HepG2 (cell line): Measurements from ENCODE around the gene KCNK5. TPM values are rescaled to one million over a fixed set of nuclear protein-coding genes. Genes with fewer than 3 reads are reported as not detected.

ENCODE experiments used
- ATAC-seq: fragments of 200-7000 bp; cut with Tn5 transposase; 3 replicates; pipeline ENCODE4 v1.9.1; 2020; ENCODE audit warnings: mild to moderate bottlenecking, moderate library complexity
- BruUV-seq: library from RNA; stranded (reverse); fragments of 400-500 nt; replicated peaks from 2 replicates; lab custom pipeline; 2021; lab: Mats Ljungman, UMichigan
- CTCF ChIA-PET: fragments of 300-600 bp; formaldehyde crosslinking; extraction: SDS; loops from one replicate; lab custom pipeline; 2021; ENCODE audit warnings: low total read pairs, inconsistent platforms, low intra/inter-chr PET ratio; lab: Yijun Ruan, JAX
- POLR2A ChIA-PET: fragments of 350-600 bp; sonication (Branson Sonifier 250); formaldehyde crosslinking; loops from one replicate; lab custom pipeline; 2020; ENCODE audit warnings: antibody characterized with exemption, inconsistent platforms; lab: Yijun Ruan, JAX
- DNase-seq: peaks from one replicate; pipeline ENCODE4 v3.0.0-alpha.2; 2015; ENCODE audit warnings: low spot score
- FAIRE-seq: peaks from 3 replicates; lab custom pipeline; 2011; peaks lifted over from hg19 to GRCh38; lab: Jason Lieb, UNC
- H2AFZ ChIP-seq: one replicate; pipeline ENCODE4 v1.6.1; 2011; ENCODE audit warnings: low read length, inconsistent platforms
- H3K27ac ChIP-seq: fragments of 300-600 bp; 3 replicates; pipeline ENCODE4 v1.8.0; 2011; ENCODE audit warnings: mixed run types, mild to moderate bottlenecking, mixed read lengths, low read length, inconsistent platforms; ENCODE audit not compliant: insufficient read depth; ENCODE audit errors: extremely low read length
- H3K27me3 ChIP-seq, 2 experiments: fragments of 200-600 bp in 1 of 2; 2 replicates in 1 of 2; 3 replicates in 1 of 2; pipeline versions ENCODE4 v1.6.0 to v1.8.0; 2011; ENCODE audit warnings: low read length in 2 of 2, mild to moderate bottlenecking in 2 of 2, moderate library complexity in 2 of 2, inconsistent platforms in 1 of 2; ENCODE audit not compliant: insufficient read depth in 2 of 2, control insufficient read depth in 1 of 2
- H3K36me3 ChIP-seq, 2 experiments: fragments of 200-600 bp in 1 of 2; replicated peaks in 1 of 2; 2 replicates in 1 of 2; 3 replicates in 1 of 2; pipeline versions ENCODE4 v1.5.1 to v1.8.0; 2011; ENCODE audit warnings: low read length in 2 of 2, inconsistent platforms in 1 of 2; ENCODE audit not compliant: insufficient read depth in 2 of 2, control insufficient read depth in 1 of 2
- H3K4me1 ChIP-seq: 2 replicates; pipeline ENCODE4 v1.5.1; 2012; ENCODE audit warnings: low read length, inconsistent platforms; ENCODE audit not compliant: insufficient read depth
- H3K4me2 ChIP-seq: 2 replicates; pipeline ENCODE4 v1.6.0; 2011; ENCODE audit warnings: low read depth, low read length, inconsistent platforms
- H3K4me3 ChIP-seq, 3 experiments: fragments of 200-600 bp in 1 of 3; sonication (generic), shearing (Covaris generic) in 1 of 3; replicated peaks in 1 of 3; 2 replicates each; pipeline ENCODE4 v1.5.1; 2011 to 2016; ENCODE audit warnings: low read length in 3 of 3, inconsistent platforms in 2 of 3, low read depth in 2 of 3, mild to moderate bottlenecking in 2 of 3, control low read depth in 1 of 3, mixed read lengths in 1 of 3; ENCODE audit not compliant: insufficient read depth in 1 of 3
- H3K79me2 ChIP-seq: one replicate; pipeline ENCODE4 v1.6.1; 2011; ENCODE audit warnings: low read length, inconsistent platforms; ENCODE audit not compliant: insufficient read depth
- H3K9ac ChIP-seq: 2 replicates; pipeline ENCODE4 v1.6.0; 2011; ENCODE audit warnings: mild to moderate bottlenecking, low read depth, low read length, inconsistent platforms; ENCODE audit not compliant: insufficient read depth
- H3K9me3 ChIP-seq: 2 replicates; pipeline ENCODE4 v1.5.1; 2012; ENCODE audit warnings: mild to moderate bottlenecking, low read length
- H4K20me1 ChIP-seq: 2 replicates; pipeline ENCODE4 v1.6.0; 2011; ENCODE audit warnings: inconsistent platforms, mild to moderate bottlenecking, low read length, moderate library complexity; ENCODE audit not compliant: insufficient read depth
- AHR ChIP-seq: IDR thresholded peaks from 2 replicates; pipeline ENCODE4 v1.6.1; 2018; ENCODE audit warnings: missing genetic modification reagents, missing compliant biosample characterization
- KMT2B ChIP-seq: IDR thresholded peaks from 2 replicates; pipeline ENCODE4 v1.6.1; 2016; ENCODE audit warnings: missing genetic modification reagents, missing compliant biosample characterization
- NFYB ChIP-seq: sonication (generic); formaldehyde crosslinking; IDR thresholded peaks from 2 replicates; pipeline ENCODE4 v1.4.0; 2020; ENCODE audit warnings: missing genetic modification reagents
- NRL ChIP-seq: sonication (generic); formaldehyde crosslinking; IDR thresholded peaks from 2 replicates; pipeline ENCODE4 v1.5.0; 2020; ENCODE audit warnings: missing genetic modification reagents, mild to moderate bottlenecking, moderate library complexity, borderline replicate concordance
- PCBP1 ChIP-seq: fragments of 200-400 bp; formaldehyde crosslinking; IDR thresholded peaks from 2 replicates; pipeline ENCODE4 v1.6.1; 2017; ENCODE audit warnings: mild to moderate bottlenecking, low read depth, low read length, borderline replicate concordance
- PHF8 ChIP-seq: sonication (generic); formaldehyde crosslinking; IDR thresholded peaks from 2 replicates; pipeline ENCODE4 v1.5.0; 2020; ENCODE audit warnings: missing genetic modification reagents
- REXO4 ChIP-seq: sonication (generic); formaldehyde crosslinking; IDR thresholded peaks from 2 replicates; pipeline ENCODE4 v1.8.0; 2022; ENCODE audit warnings: missing genetic modification reagents, mild to moderate bottlenecking, borderline replicate concordance
- TBX2 ChIP-seq: sonication (generic); formaldehyde crosslinking; IDR thresholded peaks from 2 replicates; pipeline ENCODE4 v1.5.0; 2020; ENCODE audit warnings: missing genetic modification reagents, mild to moderate bottlenecking, borderline replicate concordance
- ZNF143 ChIP-seq: sonication (generic); formaldehyde crosslinking; IDR thresholded peaks from 2 replicates; pipeline ENCODE4 v1.4.0; 2020; ENCODE audit warnings: missing genetic modification reagents
- ZNF205 ChIP-seq: IDR thresholded peaks from 2 replicates; pipeline ENCODE4 v1.6.1; 2018; ENCODE audit warnings: missing biosample characterization, missing genetic modification reagents
- ZNF207 ChIP-seq: fragments of 450-650 bp; IDR thresholded peaks from 2 replicates; pipeline ENCODE4 v1.6.1; 2016; ENCODE audit warnings: antibody characterized with exemption, borderline replicate concordance
- ZNF382 ChIP-seq: sonication (generic); formaldehyde crosslinking; IDR thresholded peaks from 2 replicates; pipeline ENCODE4 v1.5.0; 2020; ENCODE audit warnings: missing genetic modification reagents, mild to moderate bottlenecking, borderline replicate concordance
- ZNF562 ChIP-seq: sonication (generic); formaldehyde crosslinking; IDR thresholded peaks from 2 replicates; pipeline ENCODE4 v1.8.0; 2022; ENCODE audit warnings: missing genetic modification reagents, borderline replicate concordance
- ZNF766 ChIP-seq: sonication (generic); formaldehyde crosslinking; IDR thresholded peaks from 2 replicates; pipeline ENCODE4 v1.5.0; 2020; ENCODE audit warnings: missing genetic modification reagents, borderline replicate concordance
- ZSCAN20 ChIP-seq: sonication (generic); formaldehyde crosslinking; IDR thresholded peaks from 2 replicates; pipeline ENCODE4 v1.4.0; 2020; ENCODE audit warnings: missing genetic modification reagents, mild to moderate bottlenecking, borderline replicate concordance
- WGBS: methylation state at CpG from one replicate; pipeline ENCODE4 v1.1.6; 2017; ENCODE audit warnings: low lambda C conversion rate; 5-methylcytosine and 5-hydroxymethylcytosine counted together
- in situ Hi-C: cut with HindIII; loops from 2 replicates; pipeline ENCODE4 v1.10.0; 2017; ENCODE audit warnings: low pct_unique_long_range_greater_than_20kb; ENCODE audit not compliant: extremely low pct_ligation_motif_present
- intact Hi-C: fragments of 100-400 bp; cut with micrococcal nuclease; formaldehyde crosslinking; loops from one replicate; pipeline ENCODE4 v1.10.0; 2022; ENCODE audit not compliant: unreplicated experiment
- polyA plus RNA-seq, 8 experiments: library from polyadenylated mRNA; depleted of rRNA in 3 of 8; stranded (reverse) in 7 of 8; unstranded in 1 of 8; fragments of >200 nt; fragmentation: Illumina TruSeq in 4 of 8; extraction: Trizol in 4 of 8; gene quantifications; 2 replicates each; pipeline versions ENCODE4 v1.2.1 to v1.2.3, GENCODE V29; 2011 to 2016; ENCODE audit warnings: low read depth in 4 of 8, missing spikeins in 1 of 8, mixed read lengths in 1 of 8; ENCODE audit not compliant: insufficient read depth in 1 of 8
- total RNA-seq, 5 experiments: library from RNA; depleted of rRNA; stranded (reverse); fragments of >200 nt; fragmentation: Illumina TruSeq; extraction: Trizol; gene quantifications; 2 replicates each; pipeline ENCODE4 v1.2.3, GENCODE V29; 2016; ENCODE audit warnings: low read depth in 1 of 5
- TF ChIP-seq, protein P1 (sequence below): sonication (generic); formaldehyde crosslinking; IDR thresholded peaks from 2 replicates; pipeline ENCODE4 v1.4.0; 2020; ENCODE audit warnings: low read depth, missing genetic modification reagents
- TF ChIP-seq, protein P2 (sequence below): IDR thresholded peaks from 2 replicates; pipeline ENCODE4 v1.6.1; 2016; ENCODE audit warnings: mild to moderate bottlenecking
- TF ChIP-seq, protein P3 (sequence below): sonication (generic); formaldehyde crosslinking; IDR thresholded peaks from 2 replicates; pipeline ENCODE4 v1.4.0; 2020; ENCODE audit warnings: missing genetic modification reagents
- TF ChIP-seq, protein P4 (sequence below): sonication (generic); formaldehyde crosslinking; IDR thresholded peaks from 2 replicates; pipeline ENCODE4 v1.5.1; 2020; ENCODE audit warnings: mild to moderate bottlenecking, moderate library complexity, missing genetic modification reagents

Gene KCNK5
- total and polyA plus RNA-seq, 2 of the 13 experiments (the other 11 are each of a cell fraction or from before 2014, with no cell fraction given), result 0.04 TPM; not detected in 1

DNA sequence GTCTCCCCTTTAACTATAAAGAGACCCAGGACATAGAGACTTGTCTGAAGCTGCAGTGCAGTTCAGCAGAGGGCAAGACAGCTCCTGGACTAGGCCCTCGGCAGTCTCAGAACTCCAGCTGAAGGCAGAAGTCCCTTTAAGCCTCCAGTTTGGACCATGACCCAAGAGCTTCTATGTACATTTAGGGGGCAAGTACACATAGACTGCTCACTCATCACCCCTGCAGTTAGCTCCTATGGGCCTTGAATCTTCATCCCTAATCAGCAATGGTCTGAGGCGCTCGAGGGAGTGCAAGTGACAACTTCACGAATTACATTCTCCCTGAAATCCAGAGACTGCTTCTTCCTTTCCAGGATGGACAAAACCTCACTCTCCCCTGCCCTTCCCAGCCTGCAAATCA is 47.4 kb downstream of the KCNK5 start:
- H3K27me3 ChIP-seq, result no peaks in the 10 kb centered on the region; a peak in 1 of 5 replicates
- H3K4me2 ChIP-seq, result no peak overlapping the region
- in situ Hi-C loops (no loop called here), intact Hi-C loops (no loop called here)
- no peak overlapping the region for H2AFZ ChIP-seq
- 10% methylated on average over 3 of the region's 4 CpGs for WGBS
- H3K9me3 ChIP-seq, result peaks cover 14% of the 10 kb centered on the region
- H3K9ac ChIP-seq, result no peak overlapping the region
- ChIA-PET POLR2A (no interaction called here), CTCF (no interaction called here)
- H3K79me2 ChIP-seq, result no peaks in the 10 kb centered on the region
- no peak overlapping the region for H3K4me3 ChIP-seq
- no peaks in the 10 kb centered on the region for H4K20me1 ChIP-seq
- no peak for ATAC-seq
- H3K27ac ChIP-seq, result no peak overlapping the region
- H3K4me1 ChIP-seq, result no peaks in the 10 kb centered on the region
- BruUV-seq, result no TSS peak
- H3K36me3 ChIP-seq, result no peaks in the 10 kb centered on the region
- no peak for FAIRE-seq
- no peak for DNase-seq
- TF ChIP-seq ZSCAN20 (CRISPR knock-in tag) (no peak), AHR (CRISPR knock-in tag) (no peak), ZNF205 (no peak), ZNF207 (no peak), ZNF766 (CRISPR knock-in tag) (no peak), PCBP1 (no peak), KMT2B (no peak), TBX2 (CRISPR knock-in tag) (no peak), REXO4 (CRISPR knock-in tag) (no peak), NRL (CRISPR knock-in tag) (no peak), ZNF143 (CRISPR knock-in tag) (no peak), ZNF382 (no peak), PHF8 (no peak), NFYB (CRISPR knock-in tag) (no peak), ZNF562 (CRISPR knock-in tag) (no peak)
- TF ChIP-seq, protein P1, sequence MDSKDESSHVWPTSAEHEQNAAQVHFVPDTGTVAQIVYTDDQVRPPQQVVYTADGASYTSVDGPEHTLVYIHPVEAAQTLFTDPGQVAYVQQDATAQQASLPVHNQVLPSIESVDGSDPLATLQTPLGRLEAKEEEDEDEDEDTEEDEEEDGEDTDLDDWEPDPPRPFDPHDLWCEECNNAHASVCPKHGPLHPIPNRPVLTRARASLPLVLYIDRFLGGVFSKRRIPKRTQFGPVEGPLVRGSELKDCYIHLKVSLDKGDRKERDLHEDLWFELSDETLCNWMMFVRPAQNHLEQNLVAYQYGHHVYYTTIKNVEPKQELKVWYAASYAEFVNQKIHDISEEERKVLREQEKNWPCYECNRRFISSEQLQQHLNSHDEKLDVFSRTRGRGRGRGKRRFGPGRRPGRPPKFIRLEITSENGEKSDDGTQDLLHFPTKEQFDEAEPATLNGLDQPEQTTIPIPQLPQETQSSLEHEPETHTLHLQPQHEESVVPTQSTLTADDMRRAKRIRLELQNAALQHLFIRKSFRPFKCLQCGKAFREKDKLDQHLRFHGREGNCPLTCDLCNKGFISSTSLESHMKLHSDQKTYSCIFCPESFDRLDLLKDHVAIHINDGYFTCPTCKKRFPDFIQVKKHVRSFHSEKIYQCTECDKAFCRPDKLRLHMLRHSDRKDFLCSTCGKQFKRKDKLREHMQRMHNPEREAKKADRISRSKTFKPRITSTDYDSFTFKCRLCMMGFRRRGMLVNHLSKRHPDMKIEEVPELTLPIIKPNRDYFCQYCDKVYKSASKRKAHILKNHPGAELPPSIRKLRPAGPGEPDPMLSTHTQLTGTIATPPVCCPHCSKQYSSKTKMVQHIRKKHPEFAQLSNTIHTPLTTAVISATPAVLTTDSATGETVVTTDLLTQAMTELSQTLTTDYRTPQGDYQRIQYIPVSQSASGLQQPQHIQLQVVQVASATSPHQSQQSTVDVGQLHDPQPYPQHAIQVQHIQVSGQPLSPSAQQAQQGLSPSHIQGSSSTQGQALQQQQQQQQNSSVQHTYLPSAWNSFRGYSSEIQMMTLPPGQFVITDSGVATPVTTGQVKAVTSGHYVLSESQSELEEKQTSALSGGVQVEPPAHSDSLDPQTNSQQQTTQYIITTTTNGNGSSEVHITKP, result no peak
- TF ChIP-seq, protein P2, sequence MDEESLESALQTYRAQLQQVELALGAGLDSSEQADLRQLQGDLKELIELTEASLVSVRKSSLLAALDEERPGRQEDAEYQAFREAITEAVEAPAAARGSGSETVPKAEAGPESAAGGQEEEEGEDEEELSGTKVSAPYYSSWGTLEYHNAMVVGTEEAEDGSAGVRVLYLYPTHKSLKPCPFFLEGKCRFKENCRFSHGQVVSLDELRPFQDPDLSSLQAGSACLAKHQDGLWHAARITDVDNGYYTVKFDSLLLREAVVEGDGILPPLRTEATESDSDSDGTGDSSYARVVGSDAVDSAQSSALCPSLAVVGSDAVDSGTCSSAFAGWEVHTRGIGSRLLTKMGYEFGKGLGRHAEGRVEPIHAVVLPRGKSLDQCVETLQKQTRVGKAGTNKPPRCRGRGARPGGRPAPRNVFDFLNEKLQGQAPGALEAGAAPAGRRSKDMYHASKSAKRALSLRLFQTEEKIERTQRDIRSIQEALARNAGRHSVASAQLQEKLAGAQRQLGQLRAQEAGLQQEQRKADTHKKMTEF (CRISPR knock-in tag), result no peak
- TF ChIP-seq, protein P3, sequence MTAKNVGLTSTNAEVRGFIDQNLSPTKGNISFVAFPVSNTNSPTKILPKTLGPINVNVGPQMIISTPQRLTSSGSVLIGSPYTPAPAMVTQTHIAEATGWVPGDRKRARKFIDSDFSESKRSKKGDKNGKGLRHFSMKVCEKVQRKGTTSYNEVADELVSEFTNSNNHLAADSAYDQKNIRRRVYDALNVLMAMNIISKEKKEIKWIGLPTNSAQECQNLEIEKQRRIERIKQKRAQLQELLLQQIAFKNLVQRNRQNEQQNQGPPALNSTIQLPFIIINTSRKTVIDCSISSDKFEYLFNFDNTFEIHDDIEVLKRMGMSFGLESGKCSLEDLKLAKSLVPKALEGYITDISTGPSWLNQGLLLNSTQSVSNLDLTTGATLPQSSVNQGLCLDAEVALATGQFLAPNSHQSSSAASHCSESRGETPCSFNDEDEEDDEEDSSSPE, result no peak
- TF ChIP-seq, protein P4, sequence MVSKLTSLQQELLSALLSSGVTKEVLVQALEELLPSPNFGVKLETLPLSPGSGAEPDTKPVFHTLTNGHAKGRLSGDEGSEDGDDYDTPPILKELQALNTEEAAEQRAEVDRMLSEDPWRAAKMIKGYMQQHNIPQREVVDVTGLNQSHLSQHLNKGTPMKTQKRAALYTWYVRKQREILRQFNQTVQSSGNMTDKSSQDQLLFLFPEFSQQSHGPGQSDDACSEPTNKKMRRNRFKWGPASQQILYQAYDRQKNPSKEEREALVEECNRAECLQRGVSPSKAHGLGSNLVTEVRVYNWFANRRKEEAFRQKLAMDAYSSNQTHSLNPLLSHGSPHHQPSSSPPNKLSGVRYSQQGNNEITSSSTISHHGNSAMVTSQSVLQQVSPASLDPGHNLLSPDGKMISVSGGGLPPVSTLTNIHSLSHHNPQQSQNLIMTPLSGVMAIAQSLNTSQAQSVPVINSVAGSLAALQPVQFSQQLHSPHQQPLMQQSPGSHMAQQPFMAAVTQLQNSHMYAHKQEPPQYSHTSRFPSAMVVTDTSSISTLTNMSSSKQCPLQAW, result no peak
